Activated CD4-positive, CD25-positive, alpha-beta regulatory T cell (primary cell): ENCODE data around the gene TM4SF4.
"Not testable (repeated sequence)": the region's sequence is repeated elsewhere in the genome, so short reads cannot be mapped to it uniquely, and the experiment has no call there.

ENCODE experiments used
- DNase-seq, 4 experiments: peaks; one replicate each; lab custom pipeline; 2025; lab: John Stamatoyannopoulos, UW

Gene TM4SF4, protein sequence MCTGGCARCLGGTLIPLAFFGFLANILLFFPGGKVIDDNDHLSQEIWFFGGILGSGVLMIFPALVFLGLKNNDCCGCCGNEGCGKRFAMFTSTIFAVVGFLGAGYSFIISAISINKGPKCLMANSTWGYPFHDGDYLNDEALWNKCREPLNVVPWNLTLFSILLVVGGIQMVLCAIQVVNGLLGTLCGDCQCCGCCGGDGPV

DNA sequence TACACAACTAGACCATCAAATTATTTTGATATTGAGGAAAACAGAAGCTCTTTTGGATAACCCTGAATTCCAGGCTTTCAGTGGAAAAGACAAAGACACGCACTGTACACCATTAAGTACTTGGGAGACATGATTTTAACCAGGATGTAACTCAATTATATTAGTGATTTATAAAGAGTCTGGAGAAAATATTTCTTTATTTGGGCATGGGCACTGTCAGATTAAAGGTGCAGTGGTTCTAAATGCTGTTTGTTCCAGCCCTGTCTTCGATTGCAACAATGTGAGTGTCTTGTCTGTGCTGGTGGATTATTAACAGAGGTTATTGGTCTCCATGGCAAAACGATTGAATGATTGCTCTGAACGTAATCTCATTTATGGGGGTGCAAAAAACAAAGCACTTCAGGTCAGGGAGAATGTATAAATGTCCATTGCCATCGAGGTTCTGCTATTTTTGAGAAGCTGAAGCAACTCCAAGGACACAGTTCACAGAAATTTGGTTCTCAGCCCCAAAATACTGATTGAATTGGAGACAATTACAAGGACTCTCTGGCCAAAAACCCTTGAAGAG, at the start of gene TM4SF4:
TM4SF4 (plus strand) TSS at position 448 of the 568 bp plus-strand sequence. CDS start 181 bp downstream, outside the sequence.
- no peak for DNase-seq

DNA sequence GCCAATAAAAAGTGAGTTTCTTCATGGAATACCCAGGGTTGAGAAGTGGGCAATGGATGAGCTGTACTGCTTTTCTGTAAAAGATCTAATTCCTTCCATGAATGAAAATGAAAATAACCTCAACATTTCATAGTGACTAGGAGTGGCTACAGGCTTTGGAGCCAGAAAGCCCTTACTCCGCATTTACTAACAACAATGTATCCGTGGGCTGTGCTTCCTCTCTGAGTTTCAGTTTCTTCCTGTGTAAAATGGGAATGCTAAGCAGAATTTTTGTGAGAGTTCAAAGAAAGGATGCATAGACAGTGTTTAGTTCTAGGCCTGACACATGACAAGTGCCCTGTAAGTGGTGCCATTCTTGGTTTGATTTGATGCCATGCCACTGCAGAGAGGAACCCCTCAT, 49.6 kb upstream of the TM4SF4 start:
- DNase-seq, result no peak

DNA sequence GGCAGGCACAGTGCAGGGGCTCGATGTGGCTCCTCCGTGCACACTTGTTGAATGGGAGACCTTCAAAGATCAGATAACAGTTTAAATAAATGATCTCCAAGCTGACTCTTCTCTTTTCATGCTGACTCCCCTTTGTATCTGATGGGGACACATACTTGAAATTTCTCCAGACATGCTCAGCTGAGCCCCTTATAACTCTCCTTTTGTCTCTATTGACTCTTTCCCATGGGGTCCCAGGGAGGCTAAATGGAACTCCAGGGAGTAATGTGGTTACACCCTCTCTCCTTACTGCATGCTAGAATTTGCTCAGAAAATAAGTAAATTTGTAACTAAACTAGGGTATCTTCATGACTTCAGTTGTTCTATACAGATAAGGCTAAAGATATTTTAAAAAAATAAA, 48.2 kb upstream of the TM4SF4 start:
- no peak for DNase-seq

DNA sequence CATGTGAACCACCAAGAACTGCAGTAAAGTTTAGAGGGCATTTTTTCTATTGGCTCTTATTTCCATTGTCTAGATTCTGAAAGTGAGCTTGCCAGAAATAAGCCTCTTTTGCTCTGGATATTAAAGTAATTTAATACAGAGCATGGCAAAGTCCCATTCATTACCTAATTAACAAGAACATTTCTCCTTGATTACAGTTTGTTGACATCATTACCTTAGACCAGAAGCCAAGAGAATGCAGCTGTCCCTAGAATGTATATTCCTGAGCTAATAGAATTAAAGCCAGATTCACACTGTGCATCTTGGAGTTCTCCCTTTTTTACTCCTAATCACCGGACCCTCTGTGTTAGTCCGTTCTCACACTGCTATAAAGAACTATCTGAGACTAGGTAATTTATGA, 46.4 kb upstream of the TM4SF4 start:
- DNase-seq, result no peak

DNA sequence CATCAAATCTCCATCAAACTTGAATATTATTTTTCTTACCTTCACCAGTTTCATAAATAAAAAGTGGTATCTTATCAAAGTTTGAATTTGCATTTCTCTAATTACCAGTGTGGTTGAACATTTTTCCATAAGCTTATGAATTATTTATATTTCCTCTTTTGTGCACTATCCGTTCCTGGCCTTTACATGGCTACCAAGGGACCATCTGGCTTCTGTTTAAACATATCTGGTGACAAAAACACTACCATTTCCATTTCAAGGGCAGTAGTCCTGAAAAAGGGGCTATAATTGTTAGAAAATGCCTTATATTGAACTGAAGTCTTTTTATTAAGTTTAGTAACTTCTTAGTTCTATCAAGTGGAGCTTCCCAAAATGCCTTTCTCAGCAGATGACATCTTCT, 44.3 kb upstream of the TM4SF4 start:
- DNase-seq, result no peak

DNA sequence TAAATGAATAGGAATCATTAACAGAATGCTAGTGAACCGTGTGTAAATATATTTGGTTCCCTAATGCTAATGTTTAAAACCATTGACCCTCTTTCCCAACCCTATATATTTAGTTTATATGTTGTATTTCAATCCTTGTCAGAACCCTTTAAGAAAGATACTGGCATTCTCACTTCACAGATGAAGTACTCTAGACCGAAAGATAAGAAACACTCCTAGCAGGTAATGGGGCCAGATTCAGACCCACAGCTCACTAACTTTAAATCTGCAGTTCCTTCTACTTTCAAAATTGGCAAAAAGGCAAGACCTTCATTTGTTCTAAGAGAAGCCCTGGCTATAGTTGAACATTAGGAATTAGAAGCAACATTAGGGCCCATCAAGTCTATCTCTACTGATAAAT, 42.3 kb upstream of the TM4SF4 start:
- DNase-seq, result no peak

DNA sequence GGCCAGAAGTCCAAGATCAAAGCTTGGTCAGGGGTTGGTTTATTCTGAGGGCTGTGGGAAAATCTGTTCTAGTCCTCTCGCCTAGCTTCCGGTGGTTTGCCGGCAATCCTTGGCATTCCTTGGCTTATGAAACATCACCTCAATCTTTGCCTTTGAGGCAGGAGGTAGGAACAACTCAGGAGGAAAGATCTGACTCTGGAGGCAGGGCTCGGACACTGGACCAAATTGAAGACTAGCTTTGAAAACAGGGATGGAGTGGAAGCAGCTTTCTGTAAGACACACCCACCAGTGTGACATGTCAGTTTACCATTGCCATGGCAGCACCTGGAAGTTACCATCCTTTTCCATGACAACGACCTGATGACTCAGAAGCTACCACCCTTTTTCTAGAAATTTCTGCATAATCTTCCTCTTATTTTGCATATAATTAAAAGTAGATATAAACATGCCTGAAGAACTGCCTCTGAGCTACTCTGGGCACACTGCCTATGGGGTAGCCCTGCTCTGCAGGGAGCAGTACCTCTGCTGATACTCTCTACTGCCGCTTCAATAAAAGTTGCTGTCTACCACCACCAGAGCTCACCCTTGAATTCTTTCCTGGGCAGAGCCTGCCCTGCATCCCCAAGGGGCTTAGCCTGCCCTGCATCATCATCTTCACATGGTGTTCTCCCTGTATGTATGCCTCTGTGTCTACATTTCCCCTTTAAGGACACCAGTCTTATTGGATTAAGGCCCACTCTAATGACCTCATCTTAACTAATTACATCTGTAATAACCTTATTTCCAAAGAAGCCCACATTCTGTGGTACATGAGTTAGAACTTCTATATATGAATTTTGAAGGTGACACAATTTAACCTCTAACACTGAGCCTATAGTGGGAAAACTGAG, 38.3 kb upstream of the TM4SF4 start:
- no peak for DNase-seq

DNA sequence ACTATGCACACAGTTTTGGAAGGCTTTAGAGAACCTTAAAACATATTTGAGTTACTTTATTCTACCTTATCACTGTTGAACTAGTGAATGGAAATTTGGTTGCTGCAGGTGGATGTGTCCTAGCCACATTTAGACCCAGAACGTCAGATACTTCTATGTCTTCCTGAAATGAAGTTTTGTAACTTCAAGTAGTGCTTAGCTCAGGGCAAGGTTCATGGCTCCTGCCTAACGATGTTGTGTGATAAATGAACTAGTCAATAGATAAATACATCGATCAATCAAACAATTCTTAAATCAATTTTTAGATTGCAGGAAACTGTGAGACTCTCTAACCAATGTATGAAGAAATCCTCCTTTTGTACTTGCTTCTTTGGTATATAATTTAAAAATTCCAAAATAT, 37.2 kb upstream of the TM4SF4 start:
- DNase-seq, result no peak

DNA sequence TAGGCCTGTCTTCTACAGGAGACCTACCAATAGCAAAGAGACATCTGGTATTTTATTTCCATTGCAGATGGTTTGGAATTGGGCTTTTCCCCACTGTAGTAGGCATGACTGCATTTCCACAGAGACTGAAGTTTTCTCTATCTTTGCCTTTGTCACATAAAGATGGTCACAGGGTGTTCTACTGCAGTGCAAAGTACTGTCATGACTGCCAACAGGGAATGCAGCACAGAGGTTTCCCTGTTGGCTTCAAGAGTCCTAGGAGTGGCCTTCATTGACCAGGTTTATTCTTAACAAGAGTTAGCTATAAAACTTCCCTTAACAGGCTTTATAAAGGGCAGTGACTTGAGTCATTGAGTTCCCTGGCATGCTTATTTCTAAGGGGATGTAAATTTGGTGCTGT, 36.8 kb upstream of the TM4SF4 start:
- no peak for DNase-seq

DNA sequence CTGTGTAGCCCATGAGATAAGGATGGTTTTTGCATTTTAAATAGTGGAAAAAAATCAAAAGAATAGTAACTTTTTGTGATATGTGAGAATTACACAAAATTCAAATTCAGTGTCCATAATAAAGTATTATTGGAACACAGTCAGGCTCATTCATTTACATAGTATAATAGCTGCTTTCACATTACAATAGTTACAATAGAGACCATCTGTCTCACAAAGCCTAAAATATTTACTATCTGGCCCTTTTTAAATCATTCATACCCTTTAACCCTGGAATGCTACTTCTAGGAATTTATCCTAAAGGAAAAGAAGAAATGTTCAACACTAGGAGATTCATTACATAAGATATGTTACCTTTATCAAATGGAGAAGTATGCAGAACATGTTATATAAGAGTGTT, 35.5 kb upstream of the TM4SF4 start:
- DNase-seq, result no peak

DNA sequence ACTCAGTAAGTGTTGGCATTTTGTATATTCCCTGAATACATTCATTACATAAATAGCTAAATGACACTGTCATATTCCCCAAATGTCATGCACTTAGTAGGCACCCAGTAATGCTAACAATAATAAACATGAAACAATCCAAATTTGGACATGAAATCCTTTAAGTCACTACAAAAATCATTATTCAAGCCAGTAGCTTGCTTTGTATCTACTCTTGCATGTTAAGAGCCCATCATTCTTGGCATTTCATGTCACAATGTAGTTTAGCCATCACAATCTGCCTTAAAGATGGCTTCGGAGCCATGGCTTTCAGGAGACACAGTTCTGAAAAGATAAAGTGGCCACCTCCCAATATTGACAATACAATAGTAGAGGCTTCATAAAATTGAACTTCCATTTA, 32.9 kb upstream of the TM4SF4 start:
- no peak for DNase-seq

DNA sequence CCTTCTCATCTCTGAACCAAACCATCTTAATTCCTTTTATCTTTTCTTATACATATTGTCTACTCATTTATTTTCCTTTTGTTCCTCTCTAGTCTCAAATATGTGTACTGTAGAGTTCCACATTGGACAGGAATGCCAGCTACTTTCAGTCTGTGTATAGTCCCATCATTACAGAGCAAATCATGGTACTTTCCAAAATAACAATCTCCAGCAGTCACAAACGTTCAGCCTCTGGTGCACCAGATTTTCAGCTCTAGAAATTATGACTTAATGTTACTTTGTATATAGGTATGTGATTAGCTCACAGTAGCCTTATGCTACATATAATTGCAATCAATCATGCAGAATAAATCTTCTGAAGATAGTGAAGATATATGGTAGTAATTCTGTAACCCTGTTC, 32.5 kb upstream of the TM4SF4 start:
- no peak for DNase-seq

DNA sequence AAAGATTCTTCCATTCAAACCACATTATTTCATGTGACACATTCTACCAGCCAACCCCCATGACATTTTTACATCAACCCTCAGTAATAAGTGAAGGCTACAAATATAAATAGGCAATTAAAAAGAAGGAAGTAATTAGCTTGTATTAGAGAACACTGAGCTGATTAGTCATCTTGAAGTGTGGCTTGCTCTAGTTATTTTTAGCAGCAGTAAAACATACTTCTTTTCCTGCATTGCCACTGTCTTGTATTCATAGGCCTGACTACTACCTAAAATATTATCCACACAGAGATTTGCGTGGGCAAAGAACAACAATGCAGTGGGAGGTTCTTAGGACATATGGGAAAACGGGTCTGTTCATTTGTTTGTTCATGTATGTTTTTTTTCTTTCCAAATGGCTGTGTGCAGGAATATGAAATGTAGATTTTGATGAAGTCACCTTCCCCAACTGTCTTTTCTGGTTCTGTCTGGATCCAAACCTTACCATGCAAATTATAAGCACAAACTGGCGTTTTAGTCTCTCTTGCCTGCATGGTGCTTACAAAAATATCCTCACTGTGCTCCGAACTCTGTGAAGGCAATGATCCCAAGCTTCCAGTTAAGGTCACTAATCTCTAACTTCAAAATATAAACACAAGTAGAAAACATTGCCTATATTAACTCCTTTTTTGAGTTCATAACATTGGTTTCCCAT, 31.5 kb upstream of the TM4SF4 start:
- no peak for DNase-seq

DNA sequence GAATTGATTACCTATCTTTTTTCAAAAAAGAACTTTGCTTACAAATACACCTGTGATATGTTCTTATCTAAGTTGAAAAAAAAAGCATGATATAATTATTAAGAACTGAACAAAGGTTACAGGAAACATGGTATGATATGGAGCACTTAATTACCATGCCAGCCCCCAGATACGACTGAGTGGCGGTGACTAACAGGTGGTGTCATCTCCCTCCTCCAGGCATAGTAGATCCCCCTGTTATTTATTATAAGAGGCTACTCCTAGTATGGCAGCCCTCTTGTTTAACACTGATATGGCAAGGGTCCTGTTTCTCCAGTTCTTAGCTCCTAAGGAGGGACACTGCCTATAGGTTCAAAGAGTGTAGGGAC, 31.0 kb upstream of the TM4SF4 start:
- no peak for DNase-seq

DNA sequence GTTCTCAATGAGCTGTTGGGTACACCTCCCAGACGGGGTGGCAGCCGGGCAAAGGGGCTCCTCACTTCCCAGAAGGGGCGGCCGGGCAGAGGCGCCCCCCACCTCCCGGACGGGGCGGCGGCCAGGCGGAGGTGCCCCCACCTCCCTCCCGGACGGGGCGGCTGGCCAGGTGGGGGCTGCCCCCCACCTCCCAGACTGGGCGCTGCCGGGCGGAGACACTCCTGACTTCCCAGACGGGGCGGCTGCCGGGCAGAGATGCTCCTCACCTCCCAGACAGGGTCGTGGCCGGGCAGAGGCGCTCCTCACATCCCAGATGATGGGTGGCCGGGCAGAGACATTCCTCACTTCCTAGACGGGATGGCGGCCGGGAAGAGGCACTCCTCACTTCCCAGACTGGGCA, 29.6 kb upstream of the TM4SF4 start:
- DNase-seq, result not testable (repeated sequence)

DNA sequence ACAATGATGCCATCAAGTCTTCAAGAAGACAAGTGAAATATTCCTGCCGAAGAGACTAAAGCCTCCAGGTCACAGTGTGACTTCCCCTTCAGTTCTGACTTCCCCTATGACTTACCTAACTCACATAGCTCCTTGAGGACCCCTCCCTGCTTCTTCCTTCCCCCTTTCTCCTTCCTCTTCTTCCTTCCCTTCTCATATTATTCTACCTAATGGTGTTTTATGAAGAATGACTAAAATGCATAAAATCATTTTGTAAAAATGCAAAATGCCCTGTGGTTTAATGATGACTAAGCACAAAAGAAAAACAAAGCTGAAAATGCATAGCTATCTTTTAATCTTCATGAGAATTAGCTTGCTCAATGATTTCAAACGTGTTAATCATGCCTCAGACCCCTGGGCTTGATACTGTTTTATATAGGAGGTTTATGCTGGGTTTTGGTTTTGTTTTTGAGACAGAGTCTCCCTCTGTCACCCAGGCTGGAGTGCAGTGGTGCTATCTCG, 26.1 kb upstream of the TM4SF4 start:
- DNase-seq, result no peak

DNA sequence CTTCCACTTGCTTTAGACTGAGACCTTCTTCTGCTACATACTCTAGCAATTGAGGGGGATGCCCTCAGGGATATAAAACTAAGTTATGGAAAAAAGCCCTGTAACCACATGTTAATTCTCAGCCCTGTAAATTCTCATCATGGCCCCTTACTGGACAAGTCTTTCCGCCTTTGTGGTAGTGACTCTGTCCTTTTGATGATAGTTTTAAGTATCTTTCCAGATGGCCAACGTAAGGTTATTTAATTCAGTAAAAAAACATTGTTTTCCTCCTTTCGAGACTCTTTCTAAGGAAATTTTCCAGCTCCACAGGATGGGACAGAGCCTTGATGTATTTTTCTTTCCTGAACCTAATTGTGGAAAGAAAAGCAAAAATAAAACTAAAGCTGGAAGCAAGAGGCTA, 25.3 kb upstream of the TM4SF4 start:
- no peak for DNase-seq

DNA sequence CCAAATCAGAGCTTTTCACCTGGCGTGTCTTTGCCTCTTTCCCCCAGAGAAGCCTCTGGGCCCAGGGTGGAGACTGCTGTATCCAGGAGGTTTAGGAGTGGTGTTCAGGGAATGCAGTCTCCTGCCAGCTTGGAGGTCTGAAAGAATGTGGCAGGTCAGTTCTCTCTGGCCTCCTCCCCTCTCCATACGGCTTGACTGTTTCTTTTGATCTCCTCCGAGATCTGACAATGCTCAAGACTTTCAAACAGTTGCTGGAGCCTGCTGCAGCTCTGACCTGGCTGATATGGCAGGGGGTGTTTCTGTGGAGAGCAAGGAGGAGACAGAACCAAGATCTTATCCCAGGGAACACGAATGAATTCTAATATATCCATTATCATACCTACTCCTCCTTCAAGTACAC, 24.7 kb upstream of the TM4SF4 start:
- DNase-seq, result no peak

DNA sequence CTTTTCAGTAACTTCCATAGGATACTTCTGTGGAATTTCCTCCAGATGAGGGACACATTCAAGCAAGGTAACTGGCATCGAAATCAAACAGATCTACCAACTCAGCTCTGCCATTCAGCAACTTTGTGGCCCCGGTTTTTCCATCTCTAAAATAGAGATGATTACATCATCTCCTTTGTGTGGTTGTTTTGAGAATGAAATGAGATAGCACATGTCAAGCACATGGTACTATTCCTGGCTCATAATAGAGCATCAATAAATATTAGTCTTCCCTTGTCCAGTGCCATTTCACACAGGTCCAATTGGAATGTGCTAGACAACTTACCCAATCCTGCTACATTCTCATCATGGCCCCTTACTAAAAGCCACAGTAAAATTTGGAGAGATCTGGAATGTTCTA, 24.2 kb upstream of the TM4SF4 start:
- no peak for DNase-seq

DNA sequence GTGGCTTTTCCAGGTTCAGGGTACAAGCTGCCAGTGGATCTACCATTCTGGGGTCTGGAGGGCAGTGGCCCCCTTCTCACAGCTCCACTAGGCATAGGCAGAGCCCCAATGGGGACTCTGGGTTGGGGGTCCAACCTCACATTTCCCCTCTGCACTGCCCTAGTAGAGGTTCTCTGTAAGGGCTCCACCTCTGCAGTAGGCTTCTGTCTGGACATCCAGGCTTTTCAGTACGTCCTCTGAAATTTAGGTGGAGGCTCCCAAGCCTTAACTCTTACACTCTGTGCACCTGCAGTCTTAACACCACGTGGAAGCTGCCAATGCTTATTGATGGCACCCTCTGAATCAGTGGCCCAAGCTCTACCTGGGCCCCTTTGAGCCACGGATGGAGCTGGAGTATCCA, 22.5 kb upstream of the TM4SF4 start:
- DNase-seq, result no peak

DNA sequence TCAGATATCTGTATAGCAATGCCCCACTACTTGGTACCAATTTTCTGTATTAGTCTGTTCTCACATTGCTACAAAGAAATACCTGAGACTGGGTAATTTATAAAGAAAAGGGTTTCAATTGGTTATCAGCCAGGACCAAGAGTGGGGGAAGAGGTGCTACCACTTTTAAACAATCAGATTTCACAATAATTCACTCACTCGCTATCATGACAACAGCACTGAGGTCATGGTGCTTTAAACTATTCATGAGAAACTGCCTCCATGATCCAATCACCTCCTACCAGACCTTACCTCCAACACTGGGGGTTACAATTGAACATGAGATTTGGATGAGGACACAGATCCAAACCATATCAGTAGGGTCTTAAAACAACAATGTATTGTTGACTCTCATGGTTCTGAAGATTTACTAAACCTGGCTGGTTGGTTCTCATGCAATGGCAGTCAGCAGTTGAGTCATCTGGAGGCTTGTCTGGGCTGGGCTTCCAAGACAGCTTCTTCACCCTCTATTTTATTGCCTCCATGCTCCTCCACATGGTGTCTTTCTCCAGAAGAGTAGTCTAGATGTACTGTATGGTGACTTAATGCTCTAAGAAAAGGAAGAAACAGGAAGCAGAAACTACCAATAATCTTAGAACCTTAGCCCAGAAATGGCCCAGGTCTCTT, 21.2 kb upstream of the TM4SF4 start:
- DNase-seq, result no peak

DNA sequence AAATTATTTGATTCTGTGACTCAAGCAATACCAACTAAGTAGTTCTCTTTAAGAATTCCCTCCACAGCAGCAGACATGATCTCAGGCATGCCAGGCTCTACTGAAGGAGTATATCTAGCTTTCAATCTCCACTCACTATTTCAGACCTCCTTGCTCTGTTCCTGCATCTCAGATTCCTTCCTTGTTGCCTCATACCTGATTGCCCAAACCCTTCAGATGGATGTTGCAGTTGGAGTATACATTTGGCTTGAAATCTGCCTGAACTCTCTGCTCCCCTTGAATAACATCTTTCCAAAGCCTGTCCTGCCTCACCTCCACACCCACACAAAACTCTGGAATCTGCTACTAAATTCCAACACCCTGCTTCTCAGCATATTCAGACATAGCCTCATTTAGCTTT, 19.8 kb upstream of the TM4SF4 start:
- no peak for DNase-seq
